Activated CD4-positive, alpha-beta T cell treated with anti-CD3 and anti-CD28 coated beads for 36 hours (primary cell): Measurements from ENCODE around the gene CADM4. TPM values are rescaled to one million over a fixed set of nuclear protein-coding genes. Genes with fewer than 3 reads are reported as not detected.
"Not testable (repeated sequence)": the region's sequence is repeated elsewhere in the genome, so short reads cannot be mapped to it uniquely, and the experiment has no call there.

ENCODE experiments used
- ATAC-seq: fragments of 200-7000 bp; cut with Tn5 transposase; one replicate; pipeline ENCODE4 v1.10.0; 2021; ENCODE audit warnings: mild to moderate bottlenecking, moderate library complexity
- CTCF ChIA-PET: fragments of 350-600 bp; sonication (Branson Sonifier 250); formaldehyde crosslinking; loops from one replicate; lab custom pipeline; 2021; ENCODE audit warnings: antibody characterized with exemption; lab: Charles Lee
- POLR2A ChIA-PET: fragments of 350-600 bp; sonication (Branson Sonifier 250); formaldehyde crosslinking; loops from one replicate; lab custom pipeline; 2021; ENCODE audit warnings: antibody characterized with exemption, inconsistent platforms; lab: Charles Lee
- DNase-seq: peaks from one replicate; pipeline ENCODE4 v3.0.0-alpha.2; 2020
- H3K27ac Mint-ChIP-seq: one replicate; pipeline ENCODE4 v1.8.0; 2021; ENCODE audit warnings: mixed read lengths
- H3K27me3 Mint-ChIP-seq: one replicate; pipeline ENCODE4 v1.8.0; 2021; ENCODE audit warnings: mixed read lengths
- H3K36me3 Mint-ChIP-seq: one replicate; pipeline ENCODE4 v1.8.0; 2021; ENCODE audit warnings: low read depth, mixed read lengths
- H3K4me1 Mint-ChIP-seq: one replicate; pipeline ENCODE4 v1.8.0; 2021; ENCODE audit warnings: mixed read lengths
- H3K4me3 Mint-ChIP-seq: one replicate; pipeline ENCODE4 v1.8.0; 2021; ENCODE audit warnings: mild to moderate bottlenecking, moderate library complexity, mixed read lengths
- H3K9me3 Mint-ChIP-seq: one replicate; pipeline ENCODE4 v1.8.0; 2021; ENCODE audit warnings: low read depth, mixed read lengths
- intact Hi-C, 2 experiments: fragments of 100-400 bp; cut with DNase I in 1 of 2; cut with micrococcal nuclease in 1 of 2; formaldehyde crosslinking; loops; one replicate each; pipeline versions ENCODE4 v1.14.2 to v1.15.1; 2022 to 2024; cut with DNase I, micrococcal nuclease
- total RNA-seq, 2 experiments: library from RNA; stranded (reverse); gene quantifications; one replicate each; pipeline ENCODE4 v1.2.3, GENCODE V29; 2021

The CADM4 gene
- total RNA-seq, 2 experiments from 2014 or later: 0.53 to 0.61 TPM

DNA sequence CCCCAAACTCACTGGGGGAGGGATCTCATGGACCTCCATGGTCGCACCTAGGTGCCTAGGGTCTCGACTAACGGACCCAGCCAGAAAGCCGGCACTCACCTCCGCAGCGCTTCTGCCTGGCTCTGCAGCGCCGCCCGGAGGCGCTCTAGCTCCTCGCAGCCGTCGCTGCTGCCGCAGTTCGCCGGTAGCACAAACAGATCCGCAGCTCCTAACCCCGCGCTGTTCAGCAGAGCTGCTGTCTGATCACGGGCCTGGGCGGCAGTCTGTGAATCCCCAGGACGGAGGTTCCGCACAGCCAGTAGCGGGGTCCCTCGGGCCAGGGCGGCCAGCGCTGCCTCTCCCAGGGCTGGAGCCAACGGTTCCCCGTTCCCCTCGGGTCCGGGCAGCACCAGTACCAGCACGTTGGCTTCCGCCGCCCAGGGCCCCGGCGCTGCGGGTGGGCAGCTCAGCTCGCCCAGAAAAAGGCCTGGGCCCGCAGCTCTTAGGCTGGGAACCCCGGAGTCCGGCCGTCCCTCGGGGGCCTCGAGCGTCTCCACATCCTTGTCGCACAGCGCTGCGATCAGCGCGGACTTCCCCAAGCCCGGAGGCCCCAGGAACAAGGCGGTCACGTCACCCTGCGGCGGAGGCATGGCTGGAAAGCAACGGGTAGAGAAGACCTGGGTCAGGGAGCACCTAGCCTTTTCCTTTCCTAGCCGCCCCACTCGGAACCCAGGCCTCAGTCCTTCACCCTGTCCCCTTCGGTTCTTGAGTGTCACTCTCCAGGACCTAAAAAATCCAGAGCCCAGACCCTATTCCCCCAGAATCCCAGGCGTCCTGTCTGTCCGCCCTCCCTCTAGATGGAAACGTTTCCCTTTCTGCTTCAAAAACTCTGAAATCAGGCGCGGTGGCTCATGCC, 44.7 kb downstream of the CADM4 start:
- Mint-ChIP-seq H3K27ac (peak overlapping the region; percentile 95), H3K9me3 (no peaks in the 10 kb centered on the region), H3K4me1 (peaks cover 26% of the 10 kb centered on the region), H3K27me3 (no peaks in the 10 kb centered on the region), H3K4me3 (peak overlapping the region; percentile 87), H3K36me3 (peaks cover 35% of the 10 kb centered on the region)
- DNase-seq (peak; percentile 87), ATAC-seq (peak; percentile 64)
- ChIA-PET POLR2A (interaction anchor here (0.7 to 1.7 kb wide), 9 partner anchors 30 to 132 kb away, joined by 3 to 9 read pairs (median 5); partner anchors contain the start of gene ZNF575), CTCF (interaction anchor here (0.6 to 5.9 kb wide), 41 partner anchors 10 to 618 kb away, joined by 3 to 88 read pairs (median 5); partner anchors contain the start of genes ETHE1, PHLDB3, PINLYP and XRCC1)
- intact Hi-C loops: loop anchor here (1.0 to 2.0 kb wide), 3 partner anchors 40 to 148 kb away; no protein-coding TSS in a partner anchor

GRCh38 chr19:43594081-43594697, 45.5 kb downstream of the CADM4 start:
- Mint-ChIP-seq H3K27me3 (no peaks in the 10 kb centered on the region), H3K36me3 (peaks cover 37% of the 10 kb centered on the region), H3K27ac (peak overlapping the region; percentile 0), H3K4me3 (peak overlapping the region; percentile 87), H3K9me3 (no peaks in the 10 kb centered on the region), H3K4me1 (peaks cover 29% of the 10 kb centered on the region)
- intact Hi-C loops: loop anchor here (1.0 to 2.0 kb wide), 3 partner anchors 39 to 147 kb away; no protein-coding TSS in a partner anchor
- ChIA-PET POLR2A (interaction anchor here (0.7 to 1.1 kb wide), 7 partner anchors 39 to 143 kb away, joined by 3 to 9 read pairs (median 5); partner anchors contain the start of gene ZNF575), CTCF (interaction anchor here (0.6 to 5.9 kb wide), 36 partner anchors 9 to 408 kb away, joined by 3 to 88 read pairs (median 5); partner anchors contain the start of genes ETHE1, PHLDB3, PINLYP and XRCC1)
- DNase-seq (no peak), ATAC-seq (no peak)

- H3K36me3 Mint-ChIP-seq: peaks cover 30% of the 10 kb centered on the region
- intact Hi-C loops: no loop called here
- CTCF ChIA-PET: interaction anchor here (1.2 to 5.9 kb wide), 5 partner anchors 37 to 204 kb away, joined by 3 to 88 read pairs (median 21); partner anchors contain the start of gene ETHE1
- H3K27me3 Mint-ChIP-seq: no peaks in the 10 kb centered on the region
- DNase-seq (no peak), ATAC-seq (no peak)
- no peak overlapping the region for H3K27ac Mint-ChIP-seq
- no peak overlapping the region for H3K4me3 Mint-ChIP-seq
- H3K9me3 Mint-ChIP-seq: no peaks in the 10 kb centered on the region
- POLR2A ChIA-PET: no interaction called here
- peaks cover 22% of the 10 kb centered on the region for H3K4me1 Mint-ChIP-seq
Measured at GRCh38 chr19:43592800-43593350, 46.8 kb downstream of the CADM4 start.

DNA sequence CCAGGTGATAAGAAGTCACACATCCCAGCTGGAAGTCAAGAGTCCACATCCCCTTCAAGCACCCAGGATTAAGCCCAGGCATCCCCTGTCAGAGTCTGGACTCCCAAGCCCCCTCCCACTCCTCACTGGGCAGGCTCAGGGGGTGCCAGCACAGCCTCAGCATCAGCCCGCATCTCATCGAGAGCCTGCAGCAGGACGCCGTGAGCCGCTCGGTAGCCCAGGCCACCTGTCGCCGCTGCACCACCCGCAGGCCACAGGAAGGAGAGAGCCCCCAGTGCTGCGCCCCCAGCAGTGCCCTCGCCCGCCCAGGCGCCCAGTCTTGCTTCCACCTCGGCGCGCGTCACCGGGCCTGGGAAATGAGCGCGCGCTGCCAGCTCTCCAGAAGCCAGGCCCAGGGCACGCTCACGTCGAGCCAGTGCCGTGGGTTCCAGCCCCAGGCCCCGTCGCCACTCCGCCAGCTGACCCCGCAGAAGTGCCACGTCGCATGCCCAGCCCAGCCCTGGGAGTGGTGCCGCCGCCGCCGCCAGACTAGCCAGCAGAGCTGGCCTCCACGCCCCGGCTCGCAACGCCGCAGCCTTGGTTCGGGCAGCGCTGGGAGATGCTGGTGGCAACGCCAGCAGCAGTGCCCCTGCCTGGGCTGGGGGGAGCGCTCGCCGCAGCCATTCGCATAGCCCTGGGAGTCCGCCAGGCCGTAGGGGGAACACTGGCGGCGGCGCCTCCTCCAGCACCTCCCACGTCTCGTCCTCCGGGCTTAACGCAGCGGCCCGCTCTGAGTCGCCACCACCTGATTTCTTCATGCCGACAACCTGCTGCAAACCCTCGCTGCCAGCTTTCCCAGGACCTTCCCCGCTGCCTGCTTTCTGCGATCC, 47.5 kb downstream of the CADM4 start:
- ChIA-PET CTCF (interaction anchor here (0.7 to 1.2 kb wide), 2 partner anchors 60 to 1409 kb away, joined by 3 read pairs; no protein-coding TSS in a partner anchor), POLR2A (no interaction called here)
- H3K27me3 Mint-ChIP-seq: no peaks in the 10 kb centered on the region
- ATAC-seq: no peak
- peaks cover 26% of the 10 kb centered on the region for H3K36me3 Mint-ChIP-seq
- no peaks in the 10 kb centered on the region for H3K9me3 Mint-ChIP-seq
- DNase-seq: no peak
- H3K4me1 Mint-ChIP-seq: peaks cover 14% of the 10 kb centered on the region
- intact Hi-C loops: no loop called here
- no peak overlapping the region for H3K27ac Mint-ChIP-seq
- H3K4me3 Mint-ChIP-seq: no peak overlapping the region

- peaks cover 28% of the 10 kb centered on the region for H3K36me3 Mint-ChIP-seq
- no peaks in the 10 kb centered on the region for H3K27me3 Mint-ChIP-seq
- H3K4me3 Mint-ChIP-seq: no peak overlapping the region
- H3K9me3 Mint-ChIP-seq: no peaks in the 10 kb centered on the region
- H3K27ac Mint-ChIP-seq: peak overlapping the region; percentile 14
- ChIA-PET CTCF (interaction anchor here (0.9 to 1.1 kb wide), 2 partner anchors 69 to 142 kb away, joined by 3 to 4 read pairs; no protein-coding TSS in a partner anchor), POLR2A (interaction anchor here (0.6 to 1.2 kb wide), 2 partner anchors 12 to 82 kb away, joined by 3 read pairs; no protein-coding TSS in a partner anchor)
- intact Hi-C loops: no loop called here
- DNase-seq (no peak), ATAC-seq (no peak)
- H3K4me1 Mint-ChIP-seq: peaks cover 11% of the 10 kb centered on the region
Measured at GRCh38 chr19:43589678-43590077, 50.0 kb downstream of the CADM4 start.

DNA sequence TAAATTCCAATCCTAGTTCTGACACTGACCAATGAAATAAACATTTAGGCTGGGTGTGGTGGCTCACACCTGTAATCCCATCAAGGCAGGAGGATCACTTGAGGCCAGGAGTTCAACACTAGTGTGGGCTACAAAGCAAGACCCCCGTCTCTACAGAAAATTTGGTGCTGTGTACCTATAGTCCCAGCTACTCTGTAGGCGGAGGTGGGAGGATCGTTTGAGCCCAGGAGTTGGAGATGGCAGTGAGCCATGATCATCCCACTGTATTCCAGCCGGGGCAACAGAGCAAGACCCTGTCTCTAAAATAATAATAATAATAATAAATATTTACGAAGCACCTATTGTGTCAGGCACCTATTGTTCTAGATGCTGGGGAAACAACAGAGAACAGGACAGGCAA, 50.4 kb downstream of the CADM4 start:
- Mint-ChIP-seq H3K9me3 (no peaks in the 10 kb centered on the region), H3K4me1 (peaks cover 12% of the 10 kb centered on the region), H3K4me3 (no peak overlapping the region), H3K36me3 (peaks cover 28% of the 10 kb centered on the region), H3K27ac (no peak overlapping the region), H3K27me3 (no peaks in the 10 kb centered on the region)
- CTCF ChIA-PET: interaction anchor here (0.8 to 1.1 kb wide), 5 partner anchors 9 to 142 kb away, joined by 3 to 5 read pairs (median 4); partner anchors contain the start of gene ZNF575
- intact Hi-C loops: no loop called here
- ATAC-seq: no peak
- POLR2A ChIA-PET: interaction anchor here (0.6 kb wide), 1 partner anchor 82 kb away, joined by 3 read pairs; no protein-coding TSS in a partner anchor
- no peak for DNase-seq

- H3K9me3 Mint-ChIP-seq, POLR2A ChIA-PET, H3K4me1 Mint-ChIP-seq, DNase-seq, H3K27me3 Mint-ChIP-seq, H3K4me3 Mint-ChIP-seq, intact Hi-C loops, ATAC-seq, H3K27ac Mint-ChIP-seq: not testable (repeated sequence)
- peaks cover 14% of the 10 kb centered on the region for H3K36me3 Mint-ChIP-seq
- CTCF ChIA-PET: interaction anchor here (1.0 kb wide), 1 partner anchor 32 kb away, joined by 4 read pairs; no protein-coding TSS in a partner anchor
Measured at GRCh38 chr19:43587029-43587428, 52.6 kb downstream of the CADM4 start.

GRCh38 chr19:43586346-43586745, 53.3 kb downstream of the CADM4 start:
- POLR2A ChIA-PET: no interaction called here
- no peaks in the 10 kb centered on the region for H3K27me3 Mint-ChIP-seq

GRCh38 chr19:43584484-43584883, 55.2 kb downstream of the CADM4 start:
- H3K4me3 Mint-ChIP-seq: no peak overlapping the region
- no peaks in the 10 kb centered on the region for H3K9me3 Mint-ChIP-seq
- ChIA-PET POLR2A (no interaction called here), CTCF (interaction anchor here (0.6 to 2.5 kb wide), 5 partner anchors 10 to 138 kb away, joined by 3 to 12 read pairs (median 4); no protein-coding TSS in a partner anchor)
- intact Hi-C loops: no loop called here
- peaks cover 5% of the 10 kb centered on the region for H3K36me3 Mint-ChIP-seq
- DNase-seq (no peak), ATAC-seq (no peak)
- H3K27me3 Mint-ChIP-seq: no peaks in the 10 kb centered on the region
- H3K27ac Mint-ChIP-seq: no peak overlapping the region
- H3K4me1 Mint-ChIP-seq: peaks cover 11% of the 10 kb centered on the region

More at GRCh38 chr19:43586346-43586745, 53.3 kb downstream of the CADM4 start:
- no peak overlapping the region for H3K27ac Mint-ChIP-seq
- ATAC-seq (no peak), DNase-seq (no peak)
- H3K36me3 Mint-ChIP-seq: peaks cover 13% of the 10 kb centered on the region
- peaks cover 6% of the 10 kb centered on the region for H3K4me1 Mint-ChIP-seq
- no peaks in the 10 kb centered on the region for H3K9me3 Mint-ChIP-seq
- CTCF ChIA-PET: interaction anchor here (1.0 kb wide), 1 partner anchor 32 kb away, joined by 4 read pairs; no protein-coding TSS in a partner anchor
- H3K4me3 Mint-ChIP-seq: no peak overlapping the region
- intact Hi-C loops: no loop called here

GRCh38 chr19:43582495-43582894, 57.2 kb downstream of the CADM4 start:
- DNase-seq: no peak
- CTCF ChIA-PET: interaction anchor here (1.4 to 3.1 kb wide), 2 partner anchors 12 to 14 kb away, joined by 4 to 11 read pairs; partner anchors contain the start of genes IRGQ and ZNF576
- no peaks in the 10 kb centered on the region for H3K9me3 Mint-ChIP-seq
- no peak overlapping the region for H3K4me3 Mint-ChIP-seq
- H3K27me3 Mint-ChIP-seq: no peaks in the 10 kb centered on the region
- H3K36me3 Mint-ChIP-seq: peaks cover 2% of the 10 kb centered on the region
- no peak for ATAC-seq
- intact Hi-C loops: no loop called here
- peaks cover 15% of the 10 kb centered on the region for H3K4me1 Mint-ChIP-seq
- H3K27ac Mint-ChIP-seq: no peak overlapping the region
- POLR2A ChIA-PET: no interaction called here
